ENCODE data around the gene ASTN2.

GRCh38 chr9:116405321-116405720 lies 1009.5 kb downstream of the ASTN2 start:
- TF ChIP-seq CTCF (IDR thresholded peaks at IDR 0.05; ENCODE audit: low read length) (no peak), EZH2phosphoT487 (IDR thresholded peaks at IDR 0.05; ENCODE audit: low read length) (no peak)

Data from MM.1S (cell line).